GM19452 (cell line): Measurements from ENCODE around the gene DDX39B.
"Not testable (repeated sequence)": the region's sequence is repeated elsewhere in the genome, so short reads cannot be mapped to it uniquely, and the experiment has no call there.

ENCODE experiments used
- ATAC-seq: cut with Tn5 transposase; IDR thresholded peaks from one replicate; pipeline ENCODE4 v1.9.1; 2021; ENCODE audit not compliant: unreplicated experiment

DDX39B gene

DNA sequence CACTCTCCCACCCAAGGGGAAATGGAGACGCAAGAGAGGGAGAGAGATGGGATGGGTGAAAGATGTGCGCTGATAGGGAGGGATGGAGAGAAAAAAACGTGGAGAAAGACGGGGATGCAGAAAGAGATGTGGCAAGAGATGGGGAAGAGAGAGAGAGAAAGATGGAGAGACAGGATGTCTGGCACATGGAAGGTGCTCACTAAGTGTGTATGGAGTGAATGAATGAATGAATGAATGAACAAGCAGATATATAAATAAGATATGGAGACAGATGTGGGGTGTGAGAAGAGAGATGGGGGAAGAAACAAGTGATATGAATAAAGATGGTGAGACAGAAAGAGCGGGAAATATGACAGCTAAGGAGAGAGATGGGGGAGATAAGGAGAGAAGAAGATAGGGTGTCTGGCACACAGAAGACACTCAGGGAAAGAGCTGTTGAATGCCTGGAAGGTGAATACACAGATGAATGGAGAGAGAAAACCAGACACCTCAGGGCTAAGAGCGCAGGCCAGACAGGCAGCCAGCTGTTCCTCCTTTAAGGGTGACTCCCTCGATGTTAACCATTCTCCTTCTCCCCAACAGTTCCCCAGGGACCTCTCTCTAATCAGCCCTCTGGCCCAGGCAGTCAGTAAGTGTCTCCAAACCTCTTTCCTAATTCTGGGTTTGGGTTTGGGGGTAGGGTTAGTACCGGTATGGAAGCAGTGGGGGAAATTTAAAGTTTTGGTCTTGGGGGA, 34.3 kb upstream of the DDX39B start:
- ATAC-seq, result no peak

DNA sequence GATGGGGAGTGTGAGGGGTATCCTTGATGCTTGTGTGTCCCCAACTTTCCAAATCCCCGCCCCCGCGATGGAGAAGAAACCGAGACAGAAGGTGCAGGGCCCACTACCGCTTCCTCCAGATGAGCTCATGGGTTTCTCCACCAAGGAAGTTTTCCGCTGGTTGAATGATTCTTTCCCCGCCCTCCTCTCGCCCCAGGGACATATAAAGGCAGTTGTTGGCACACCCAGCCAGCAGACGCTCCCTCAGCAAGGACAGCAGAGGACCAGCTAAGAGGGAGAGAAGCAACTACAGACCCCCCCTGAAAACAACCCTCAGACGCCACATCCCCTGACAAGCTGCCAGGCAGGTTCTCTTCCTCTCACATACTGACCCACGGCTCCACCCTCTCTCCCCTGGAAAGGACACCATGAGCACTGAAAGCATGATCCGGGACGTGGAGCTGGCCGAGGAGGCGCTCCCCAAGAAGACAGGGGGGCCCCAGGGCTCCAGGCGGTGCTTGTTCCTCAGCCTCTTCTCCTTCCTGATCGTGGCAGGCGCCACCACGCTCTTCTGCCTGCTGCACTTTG, 33.6 kb upstream of the DDX39B start, which contains the start of gene TNF:
TNF (plus strand) TSS at position 231 of the 567 bp plus-strand sequence; CDS start at position 408, 177 bp downstream.
- ATAC-seq, result no peak

DNA sequence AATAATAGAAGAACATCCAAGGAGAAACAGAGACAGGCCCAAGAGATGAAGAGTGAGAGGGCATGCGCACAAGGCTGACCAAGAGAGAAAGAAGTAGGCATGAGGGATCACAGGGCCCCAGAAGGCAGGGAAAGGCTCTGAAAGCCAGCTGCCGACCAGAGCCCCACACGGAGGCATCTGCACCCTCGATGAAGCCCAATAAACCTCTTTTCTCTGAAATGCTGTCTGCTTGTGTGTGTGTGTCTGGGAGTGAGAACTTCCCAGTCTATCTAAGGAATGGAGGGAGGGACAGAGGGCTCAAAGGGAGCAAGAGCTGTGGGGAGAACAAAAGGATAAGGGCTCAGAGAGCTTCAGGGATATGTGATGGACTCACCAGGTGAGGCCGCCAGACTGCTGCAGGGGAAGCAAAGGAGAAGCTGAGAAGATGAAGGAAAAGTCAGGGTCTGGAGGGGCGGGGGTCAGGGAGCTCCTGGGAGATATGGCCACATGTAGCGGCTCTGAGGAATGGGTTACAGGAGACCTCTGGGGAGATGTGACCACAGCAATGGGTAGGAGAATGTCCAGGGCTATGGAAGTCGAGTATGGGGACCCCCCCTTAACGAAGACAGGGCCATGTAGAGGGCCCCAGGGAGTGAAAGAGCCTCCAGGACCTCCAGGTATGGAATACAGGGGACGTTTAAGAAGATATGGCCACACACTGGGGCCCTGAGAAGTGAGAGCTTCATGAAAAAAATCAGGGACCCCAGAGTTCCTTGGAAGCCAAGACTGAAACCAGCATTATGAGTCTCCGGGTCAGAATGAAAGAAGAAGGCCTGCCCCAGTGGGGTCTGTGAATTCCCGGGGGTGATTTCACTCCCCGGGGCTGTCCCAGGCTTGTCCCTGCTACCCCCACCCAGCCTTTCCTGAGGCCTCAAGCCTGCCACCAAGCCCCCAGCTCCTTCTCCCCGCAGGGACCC, 32.6 kb upstream of the DDX39B start:
- ATAC-seq, result no peak

DNA sequence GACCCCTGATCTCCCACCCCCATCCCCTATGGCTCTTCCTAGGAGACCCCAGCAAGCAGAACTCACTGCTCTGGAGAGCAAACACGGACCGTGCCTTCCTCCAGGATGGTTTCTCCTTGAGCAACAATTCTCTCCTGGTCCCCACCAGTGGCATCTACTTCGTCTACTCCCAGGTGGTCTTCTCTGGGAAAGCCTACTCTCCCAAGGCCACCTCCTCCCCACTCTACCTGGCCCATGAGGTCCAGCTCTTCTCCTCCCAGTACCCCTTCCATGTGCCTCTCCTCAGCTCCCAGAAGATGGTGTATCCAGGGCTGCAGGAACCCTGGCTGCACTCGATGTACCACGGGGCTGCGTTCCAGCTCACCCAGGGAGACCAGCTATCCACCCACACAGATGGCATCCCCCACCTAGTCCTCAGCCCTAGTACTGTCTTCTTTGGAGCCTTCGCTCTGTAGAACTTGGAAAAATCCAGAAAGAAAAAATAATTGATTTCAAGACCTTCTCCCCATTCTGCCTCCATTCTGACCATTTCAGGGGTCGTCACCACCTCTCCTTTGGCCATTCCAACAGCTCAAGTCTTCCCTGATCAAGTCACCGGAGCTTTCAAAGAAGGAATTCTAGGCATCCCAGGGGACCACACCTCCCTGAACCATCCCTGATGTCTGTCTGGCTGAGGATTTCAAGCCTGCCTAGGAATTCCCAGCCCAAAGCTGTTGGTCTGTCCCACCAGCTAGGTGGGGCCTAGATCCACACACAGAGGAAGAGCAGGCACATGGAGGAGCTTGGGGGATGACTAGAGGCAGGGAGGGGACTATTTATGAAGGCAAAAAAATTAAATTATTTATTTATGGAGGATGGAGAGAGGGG, 31.7 kb upstream of the DDX39B start:
- no peak for ATAC-seq

DNA sequence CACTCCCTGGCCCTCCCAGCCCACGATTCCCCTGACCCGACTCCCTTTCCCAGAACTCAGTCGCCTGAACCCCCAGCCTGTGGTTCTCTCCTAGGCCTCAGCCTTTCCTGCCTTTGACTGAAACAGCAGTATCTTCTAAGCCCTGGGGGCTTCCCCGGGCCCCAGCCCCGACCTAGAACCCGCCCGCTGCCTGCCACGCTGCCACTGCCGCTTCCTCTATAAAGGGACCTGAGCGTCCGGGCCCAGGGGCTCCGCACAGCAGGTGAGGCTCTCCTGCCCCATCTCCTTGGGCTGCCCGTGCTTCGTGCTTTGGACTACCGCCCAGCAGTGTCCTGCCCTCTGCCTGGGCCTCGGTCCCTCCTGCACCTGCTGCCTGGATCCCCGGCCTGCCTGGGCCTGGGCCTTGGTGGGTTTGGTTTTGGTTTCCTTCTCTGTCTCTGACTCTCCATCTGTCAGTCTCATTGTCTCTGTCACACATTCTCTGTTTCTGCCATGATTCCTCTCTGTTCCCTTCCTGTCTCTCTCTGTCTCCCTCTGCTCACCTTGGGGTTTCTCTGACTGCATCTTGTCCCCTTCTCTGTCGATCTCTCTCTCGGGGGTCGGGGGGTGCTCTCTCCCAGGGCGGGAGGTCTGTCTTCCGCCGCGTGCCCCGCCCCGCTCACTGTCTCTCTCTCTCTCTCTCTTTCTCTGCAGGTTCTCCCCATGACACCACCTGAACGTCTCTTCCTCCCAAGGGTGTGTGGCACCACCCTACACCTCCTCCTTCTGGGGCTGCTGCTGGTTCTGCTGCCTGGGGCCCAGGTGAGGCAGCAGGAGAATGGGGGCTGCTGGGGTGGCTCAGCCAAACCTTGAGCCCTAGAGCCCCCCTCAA, 30.5 kb upstream of the DDX39B start, which contains the start of gene LTA:
LTA (plus strand) TSS at position 249 of the 871 bp plus-strand sequence; CDS start at position 703, 454 bp downstream.
- ATAC-seq, result peak; percentile 49

DNA sequence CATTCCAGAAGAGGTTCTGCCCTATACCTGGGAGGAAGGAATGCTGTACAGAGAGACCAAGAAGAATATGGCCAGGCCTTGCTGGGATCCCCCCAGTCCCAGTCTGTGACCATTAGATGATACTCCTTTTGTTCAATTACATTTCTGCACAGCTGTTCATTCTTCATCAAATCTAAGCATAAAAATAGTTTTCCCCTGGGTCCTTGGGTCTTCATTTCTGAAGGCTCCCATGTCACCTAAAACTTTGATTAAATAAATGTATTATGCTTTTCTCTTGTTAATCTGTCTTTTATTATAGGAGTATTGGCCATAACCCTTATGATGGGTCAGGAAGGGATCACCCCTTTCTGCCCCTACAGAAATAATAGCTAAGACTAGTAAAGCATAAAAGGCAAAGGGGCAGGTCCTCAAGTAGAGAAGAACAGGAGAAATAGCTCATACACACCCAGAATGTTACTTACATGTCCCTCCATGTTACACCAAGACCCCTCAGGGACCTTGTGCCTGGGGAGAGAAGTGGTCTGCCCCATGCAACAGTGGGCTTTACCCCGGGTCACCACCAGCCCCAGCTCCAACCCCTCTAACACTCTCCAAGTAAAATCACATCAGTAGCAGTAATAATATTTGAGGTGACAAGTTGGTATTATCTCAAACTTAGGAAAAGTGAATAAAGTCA, 28.2 kb upstream of the DDX39B start:
- ATAC-seq, result no peak

DNA sequence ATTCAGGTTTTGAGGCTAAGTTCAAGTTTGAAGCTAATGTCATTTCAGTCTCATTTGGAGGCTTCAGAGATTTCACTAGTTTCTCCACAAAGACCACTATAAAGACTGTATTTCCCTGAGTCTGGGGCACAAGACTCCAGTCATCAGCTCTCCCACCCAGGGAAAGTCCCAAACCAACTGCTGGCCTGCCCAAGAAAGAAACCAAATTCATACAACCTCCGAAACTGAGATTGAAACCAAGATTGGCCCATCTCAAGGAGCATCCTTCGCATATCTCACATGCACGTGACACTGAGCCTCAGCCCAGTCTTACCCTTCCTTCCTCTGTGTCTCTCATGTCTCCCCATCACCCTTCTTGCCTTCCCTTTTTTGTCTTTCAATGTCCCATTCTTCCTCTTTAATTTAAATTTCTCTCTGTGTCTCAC, 26.7 kb upstream of the DDX39B start:
- peak; percentile 62 for ATAC-seq

DNA sequence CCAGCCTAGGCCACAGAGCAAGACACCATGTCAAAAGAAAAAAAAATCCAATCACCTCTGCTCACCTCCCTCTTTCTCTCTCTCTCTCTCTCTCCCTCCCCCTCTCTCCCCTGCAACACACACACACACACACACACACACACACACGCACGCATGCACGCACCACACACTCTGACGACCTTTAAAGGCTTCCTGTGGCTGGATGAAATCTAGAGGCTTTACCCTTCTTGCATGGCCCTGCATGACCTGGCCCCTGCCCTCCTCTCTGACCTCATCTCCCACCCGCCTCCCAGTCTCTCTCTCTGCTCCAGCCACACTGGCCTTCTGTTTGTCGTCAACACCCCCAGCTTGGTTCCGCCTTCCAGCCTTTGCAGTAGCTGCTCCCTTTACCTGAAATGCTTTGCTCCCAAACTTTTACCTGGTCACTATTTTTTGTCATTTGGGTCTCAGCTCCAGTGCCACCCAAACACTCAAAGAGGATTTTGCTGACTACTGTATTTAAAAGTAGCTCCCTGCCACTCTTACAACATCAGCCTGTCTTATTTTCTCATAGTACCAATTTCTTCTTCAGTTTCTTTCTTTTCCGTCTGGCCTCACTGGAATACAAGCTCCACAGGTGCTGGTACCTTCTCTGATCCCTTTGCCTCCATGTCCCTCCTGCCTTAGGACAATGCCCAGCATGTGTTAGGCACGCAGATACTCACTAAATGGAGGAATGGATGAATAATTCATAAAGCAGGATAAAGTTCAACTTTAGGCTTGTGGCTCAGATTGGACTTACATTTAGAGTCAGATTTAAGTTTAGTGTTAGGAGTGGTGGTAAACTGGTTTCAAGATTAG, 25.9 kb upstream of the DDX39B start:
- no peak for ATAC-seq

DNA sequence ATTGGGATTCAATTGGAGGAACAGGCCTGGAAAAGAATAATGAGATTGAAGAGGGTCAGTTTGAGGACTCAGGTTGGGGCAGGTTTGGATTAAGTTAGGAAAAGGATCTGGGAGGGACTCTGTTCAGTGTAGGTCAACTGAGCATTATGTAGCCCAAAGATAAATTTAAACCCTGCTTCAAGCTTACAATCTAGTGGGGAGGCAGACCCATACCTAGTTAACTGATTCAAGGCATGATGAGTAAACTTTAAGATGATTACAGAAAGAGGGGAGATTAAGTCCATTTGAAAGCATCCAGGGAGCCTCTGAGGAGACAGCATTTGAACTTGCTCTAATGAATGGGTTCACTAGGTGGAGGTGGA, 18.9 kb upstream of the DDX39B start:
- no peak for ATAC-seq

DNA sequence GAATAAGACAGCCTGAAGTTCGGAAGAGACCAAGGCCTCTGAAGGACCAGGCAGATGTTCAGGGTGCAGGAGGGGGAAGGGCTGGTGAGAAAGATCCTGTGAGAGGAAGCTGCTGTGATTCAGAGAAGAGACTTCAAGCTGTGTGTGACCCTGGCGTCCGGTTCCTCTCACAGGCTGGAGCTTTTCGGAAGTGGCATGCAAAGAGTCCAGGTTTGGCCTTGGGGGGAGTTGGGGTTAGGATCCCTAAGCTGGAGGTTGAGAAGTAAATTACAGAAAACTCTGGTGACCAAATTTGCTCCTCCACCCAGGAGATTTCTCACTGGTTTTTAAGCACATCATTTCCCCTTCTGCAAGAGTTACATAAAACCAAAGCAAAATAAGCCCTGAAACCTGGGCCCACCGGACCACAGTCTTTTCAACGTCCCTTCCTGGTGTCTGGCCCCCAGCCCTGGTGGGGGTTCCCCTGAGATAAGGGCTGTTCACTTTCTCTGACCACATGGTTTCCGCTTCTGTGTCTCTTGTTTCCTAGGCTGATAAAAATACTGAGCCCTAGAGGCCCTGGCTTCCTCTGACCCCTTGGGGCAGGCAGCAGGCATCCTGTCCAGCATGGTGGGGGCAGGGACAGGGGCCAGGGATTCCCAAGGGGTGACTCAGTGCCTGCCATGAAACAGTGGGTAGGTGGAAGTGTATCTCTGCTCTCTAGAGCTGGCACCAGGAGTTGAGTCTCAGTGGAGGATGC, 18.3 kb upstream of the DDX39B start:
- ATAC-seq, result peak; percentile 57

DNA sequence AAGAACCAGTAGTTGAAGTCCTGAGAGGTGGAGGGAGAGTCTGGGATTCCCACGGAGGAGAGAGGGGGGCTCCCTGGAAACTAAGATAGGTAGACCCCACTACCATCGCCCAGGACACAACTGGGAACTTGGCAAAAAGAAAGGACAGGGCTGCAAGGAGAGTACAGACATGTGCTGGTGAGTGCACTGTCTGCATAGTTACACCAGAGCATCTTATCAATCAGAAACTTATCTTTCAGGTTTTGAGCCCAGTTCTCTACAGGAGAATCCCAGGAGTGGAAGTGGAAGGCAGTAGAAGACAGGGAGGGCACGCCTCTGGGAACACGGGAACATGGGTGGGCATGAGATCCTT, 17.8 kb upstream of the DDX39B start:
- ATAC-seq, result peak; percentile 7

DNA sequence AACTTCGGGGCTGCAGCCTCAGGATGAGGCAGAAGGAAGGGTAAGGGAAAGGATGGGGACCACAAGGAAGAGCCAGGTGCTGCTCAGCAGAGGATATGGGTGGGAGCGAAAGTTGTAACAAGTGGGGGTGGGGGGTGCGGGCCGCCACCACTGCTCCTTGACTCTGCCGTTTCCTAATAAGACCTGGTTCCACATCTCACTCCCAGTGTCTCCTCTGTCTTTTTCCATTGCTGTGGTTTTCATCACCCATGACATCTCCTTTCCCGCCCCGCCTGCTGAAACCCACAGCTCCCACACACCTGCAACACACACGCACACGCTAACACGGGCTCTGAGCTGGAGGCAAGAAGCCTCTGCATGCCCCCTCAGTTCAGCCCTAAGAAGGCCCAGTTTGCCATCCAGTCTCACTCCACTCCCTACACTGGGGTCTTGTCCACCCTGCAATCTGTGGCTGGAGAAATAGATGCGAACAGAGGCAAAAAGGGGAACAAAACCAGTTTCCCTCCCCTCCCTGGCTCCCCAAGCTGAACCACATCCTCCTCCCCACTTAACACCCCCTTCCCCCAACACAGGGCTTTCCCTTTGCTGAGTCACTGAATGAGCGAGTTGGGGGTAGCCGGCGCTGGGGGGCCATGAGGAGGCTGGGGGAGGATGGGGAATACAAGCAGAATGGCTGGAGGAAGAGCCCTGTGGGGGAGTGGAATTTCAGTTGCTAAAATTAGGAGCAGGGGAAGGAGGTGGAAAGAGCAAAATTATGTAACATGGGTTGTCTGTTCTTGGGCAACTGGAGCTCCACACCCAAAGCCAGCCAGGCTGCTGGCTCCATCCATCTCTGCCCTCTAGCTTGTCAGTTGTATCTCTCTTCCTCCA, 17.1 kb upstream of the DDX39B start:
- ATAC-seq, result no peak

DNA sequence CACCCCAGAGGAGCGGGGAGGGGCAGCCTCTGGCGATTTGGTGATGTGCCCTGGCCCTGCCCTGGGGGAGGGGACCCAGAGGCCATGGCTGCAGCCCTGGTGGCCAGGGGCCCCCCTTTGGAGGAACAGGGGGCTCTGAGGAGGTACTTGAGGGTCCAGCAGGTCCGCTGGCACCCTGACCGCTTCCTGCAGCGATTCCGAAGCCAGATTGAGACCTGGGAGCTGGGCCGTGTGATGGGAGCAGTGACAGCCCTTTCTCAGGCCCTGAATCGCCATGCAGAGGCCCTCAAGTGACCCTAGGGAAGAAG, 16.5 kb upstream of the DDX39B start:
- no peak for ATAC-seq

DNA sequence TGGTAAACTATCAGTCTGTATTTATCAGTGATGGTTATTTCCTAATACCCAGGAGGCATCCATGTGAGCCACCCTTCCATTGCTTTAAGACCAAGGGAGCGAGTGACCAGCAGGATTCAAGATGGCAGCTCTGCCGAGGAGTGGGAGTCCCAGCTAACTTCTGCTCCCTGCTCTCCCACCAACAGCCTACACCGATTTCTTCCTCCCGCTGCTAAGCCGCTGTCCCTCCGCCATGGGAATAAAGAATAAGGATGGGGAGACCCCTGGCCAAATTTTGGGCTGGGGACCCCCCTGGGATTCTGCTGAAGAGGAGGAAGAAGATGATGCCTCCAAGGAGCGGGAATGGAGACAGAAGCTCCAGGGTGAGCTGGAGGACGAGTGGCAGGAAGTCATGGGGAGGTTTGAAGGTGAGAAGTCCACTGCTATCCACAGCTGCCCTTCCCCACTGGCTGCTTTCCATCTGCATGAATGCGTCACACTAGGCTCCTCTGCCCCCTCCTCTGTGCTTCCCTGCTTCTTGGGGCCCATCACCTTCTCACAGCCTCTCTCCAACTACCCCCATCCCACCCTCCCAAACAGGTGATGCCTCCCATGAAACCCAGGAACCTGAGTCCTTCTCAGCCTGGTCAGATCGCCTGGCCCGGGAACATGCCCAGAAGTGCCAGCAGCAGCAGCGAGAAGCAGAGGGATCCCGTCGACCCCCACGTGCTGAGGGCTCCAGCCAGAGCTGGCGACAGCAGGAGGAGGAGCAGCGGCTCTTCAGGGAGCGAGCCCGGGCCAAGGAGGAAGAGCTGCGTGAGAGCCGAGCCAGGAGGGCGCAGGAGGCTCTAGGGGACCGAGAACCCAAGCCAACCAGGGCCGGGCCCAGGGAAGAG, 15.9 kb upstream of the DDX39B start:
- no peak for ATAC-seq

DNA sequence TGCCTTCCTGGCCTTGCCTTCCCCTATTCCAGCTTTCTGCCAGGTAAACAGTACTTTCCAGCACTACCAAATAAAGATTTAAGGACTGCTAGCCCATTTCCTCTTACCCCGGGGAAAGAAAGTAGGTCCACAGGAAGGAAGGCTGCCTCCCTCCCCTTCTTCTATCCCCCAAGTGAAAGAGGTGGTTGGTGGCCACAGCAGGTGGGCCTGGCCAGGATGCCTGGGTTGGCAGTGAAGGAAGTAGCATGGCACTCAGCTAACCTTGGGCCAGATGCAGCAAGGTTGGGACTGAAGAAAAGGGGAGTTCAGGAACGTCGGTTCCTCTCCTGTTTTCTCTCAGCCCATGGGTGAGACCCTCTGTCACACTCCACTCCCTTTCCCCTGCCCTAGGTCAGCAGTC, 14.5 kb upstream of the DDX39B start:
- ATAC-seq, result no peak

DNA sequence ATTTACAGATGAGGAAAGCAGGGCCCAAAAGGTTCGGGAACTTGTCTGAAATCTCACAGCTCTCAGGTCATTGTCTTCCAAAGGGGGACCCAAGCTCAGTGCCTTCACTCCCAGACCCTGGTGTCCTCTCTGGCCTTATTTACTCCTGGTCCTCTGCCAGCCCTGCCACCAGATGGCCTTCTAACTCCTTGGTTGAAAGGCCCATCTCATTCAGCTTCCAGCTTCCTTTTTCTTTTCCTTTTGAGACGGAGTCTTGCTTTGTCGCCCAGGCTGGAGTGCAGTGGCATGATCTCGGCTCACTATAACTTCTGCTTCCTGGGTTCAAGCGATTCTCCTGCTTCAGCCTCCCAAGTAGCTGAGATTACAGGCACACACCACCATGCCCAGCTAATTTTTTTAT, 9.6 kb upstream of the DDX39B start:
- not testable (repeated sequence) for ATAC-seq
